Panc1 (cell line): ENCODE data around the gene BCLAF1. TPM values are rescaled to one million over a fixed set of nuclear protein-coding genes. Genes with fewer than 3 reads are reported as not detected.

Source experiments
- ATAC-seq: fragments of 200-7000 bp; cut with Tn5 transposase; 2 replicates; pipeline ENCODE4 v1.9.1; 2020; ENCODE audit warnings: mild to moderate bottlenecking, moderate library complexity
- BruUV-seq: library from RNA; stranded (reverse); fragments of 400-500 nt; replicated peaks from 2 replicates; lab custom pipeline; 2021; lab: Mats Ljungman, UMichigan
- CTCF ChIA-PET: fragments of 300-600 bp; sonication (Branson Sonifier 250); formaldehyde crosslinking; loops from one replicate; lab custom pipeline; 2022; ENCODE audit warnings: antibody characterized with exemption; lab: Charles Lee
- POLR2A ChIA-PET: fragments of 300-600 bp; sonication (Branson Sonifier 250); formaldehyde crosslinking; loops from one replicate; lab custom pipeline; 2022; ENCODE audit warnings: antibody characterized with exemption; lab: Charles Lee
- DNase-seq: peaks from one replicate; pipeline ENCODE4 v3.0.0-alpha.2; 2010; ENCODE audit warnings: low read depth, low spot score
- H3K27ac ChIP-seq: 2 replicates; pipeline ENCODE4 v1.5.1; 2011; ENCODE audit warnings: mild to moderate bottlenecking, low read length, inconsistent platforms
- H3K27me3 ChIP-seq: fragments of 200-500 bp; sonication (Bioruptor generic); 2 replicates; pipeline ENCODE4 v1.6.0; 2014; ENCODE audit warnings: low read length, inconsistent platforms; ENCODE audit not compliant: control insufficient read depth, insufficient read depth
- H3K36me3 ChIP-seq: fragments of 200-500 bp; sonication (Bioruptor generic); 2 replicates; pipeline ENCODE4 v1.5.1; 2014; ENCODE audit warnings: inconsistent platforms, mild to moderate bottlenecking, low read length, moderate library complexity; ENCODE audit not compliant: control insufficient read depth, insufficient read depth
- H3K4me1 ChIP-seq: 2 replicates; pipeline ENCODE4 v1.5.1; 2011; ENCODE audit warnings: inconsistent platforms, mild to moderate bottlenecking, low read length, moderate library complexity; ENCODE audit not compliant: control insufficient read depth, insufficient read depth
- H3K4me3 ChIP-seq, 2 experiments: 2 replicates each; pipeline ENCODE4 v1.5.1; 2011 to 2012; ENCODE audit warnings: low read depth in 2 of 2, low read length in 2 of 2, mild to moderate bottlenecking in 2 of 2, inconsistent platforms in 1 of 2, moderate library complexity in 1 of 2
- H3K9me3 ChIP-seq: fragments of 200-500 bp; sonication (Bioruptor generic); 2 replicates; pipeline ENCODE4 v1.5.1; 2014; ENCODE audit warnings: low read depth, mild to moderate bottlenecking, inconsistent platforms, low read length, moderate library complexity; ENCODE audit not compliant: control insufficient read depth, insufficient read depth
- CTCF ChIP-seq: fragments of 450-650 bp; IDR thresholded peaks from 2 replicates; pipeline ENCODE4 v1.5.1; 2017; ENCODE audit warnings: mild to moderate bottlenecking
- POLR2AphosphoS5 ChIP-seq: IDR thresholded peaks from 2 replicates; pipeline ENCODE4 v1.6.1; 2012; ENCODE audit warnings: mild to moderate bottlenecking, low read depth, low read length, moderate library complexity
- SIN3A ChIP-seq: IDR thresholded peaks from 2 replicates; pipeline ENCODE4 v1.6.1; 2012; ENCODE audit warnings: low read depth, mild to moderate bottlenecking, low read length, moderate library complexity, borderline replicate concordance; ENCODE audit not compliant: insufficient read depth
- TCF7L2 ChIP-seq: IDR thresholded peaks from 2 replicates; pipeline ENCODE4 v1.6.1; 2011; ENCODE audit warnings: mild to moderate bottlenecking, low read depth, low read length, inconsistent platforms
- in situ Hi-C: cut with HindIII; loops from 2 replicates; pipeline ENCODE4 v1.10.0; 2016; ENCODE audit warnings: low sequenced_read_pairs, low pct_unique_long_range_greater_than_20kb
- intact Hi-C: fragments of 100-400 bp; cut with micrococcal nuclease; formaldehyde crosslinking; loops from one replicate; pipeline ENCODE4 v1.10.0; 2022; ENCODE audit not compliant: unreplicated experiment
- total RNA-seq: library from RNA; stranded (reverse); gene quantifications from one replicate; pipeline ENCODE4 v1.2.1, GENCODE V29; 2021; ENCODE audit not compliant: unreplicated experiment
- TF ChIP-seq, protein P1 (sequence below), 2 experiments: IDR thresholded peaks; 2 replicates each; pipeline ENCODE4 v1.6.1; 2011 to 2012; ENCODE audit warnings: low read depth in 2 of 2, control low read depth in 1 of 2, low read length in 1 of 2, mild to moderate bottlenecking in 1 of 2, moderate library complexity in 1 of 2; ENCODE audit not compliant: insufficient read depth in 1 of 2

BCLAF1 gene
- total RNA-seq, 1 experiment from 2014 or later, result 151 TPM

GRCh38 chr6:136249811-136250685 lies 39.6 kb downstream of the BCLAF1 start, which contains the start of gene MTFR2:
TSS of gene MTFR2 (minus strand) at chr6:136250311. CDS start at chr6:136249099, 1,212 bp downstream.
- CTCF ChIA-PET, result no interaction called here
- POLR2A ChIA-PET, result no interaction called here
- Histone ChIP-seq H3K36me3 (no peaks in the 10 kb centered on the region; the same call in 1 of the 2 replicates), H3K27ac (peak within 1 kb of the TSS; percentile 92), H3K4me1 (peaks cover 17% of the 10 kb centered on the region), H3K9me3 (no peaks in the 10 kb centered on the region), H3K27me3 (no peaks in the 10 kb centered on the region), H3K4me3 (peak within 1 kb of the TSS; percentile 83 to 93)
- in situ Hi-C loops, result no loop called here
- DNase-seq, result peak; percentile 97
- ATAC-seq, result peak; percentile 95
- TF ChIP-seq TCF7L2 (no peak), CTCF (no peak), SIN3A (peak; percentile 100), POLR2AphosphoS5 (peak; percentile 83)
- TF ChIP-seq, protein P1, sequence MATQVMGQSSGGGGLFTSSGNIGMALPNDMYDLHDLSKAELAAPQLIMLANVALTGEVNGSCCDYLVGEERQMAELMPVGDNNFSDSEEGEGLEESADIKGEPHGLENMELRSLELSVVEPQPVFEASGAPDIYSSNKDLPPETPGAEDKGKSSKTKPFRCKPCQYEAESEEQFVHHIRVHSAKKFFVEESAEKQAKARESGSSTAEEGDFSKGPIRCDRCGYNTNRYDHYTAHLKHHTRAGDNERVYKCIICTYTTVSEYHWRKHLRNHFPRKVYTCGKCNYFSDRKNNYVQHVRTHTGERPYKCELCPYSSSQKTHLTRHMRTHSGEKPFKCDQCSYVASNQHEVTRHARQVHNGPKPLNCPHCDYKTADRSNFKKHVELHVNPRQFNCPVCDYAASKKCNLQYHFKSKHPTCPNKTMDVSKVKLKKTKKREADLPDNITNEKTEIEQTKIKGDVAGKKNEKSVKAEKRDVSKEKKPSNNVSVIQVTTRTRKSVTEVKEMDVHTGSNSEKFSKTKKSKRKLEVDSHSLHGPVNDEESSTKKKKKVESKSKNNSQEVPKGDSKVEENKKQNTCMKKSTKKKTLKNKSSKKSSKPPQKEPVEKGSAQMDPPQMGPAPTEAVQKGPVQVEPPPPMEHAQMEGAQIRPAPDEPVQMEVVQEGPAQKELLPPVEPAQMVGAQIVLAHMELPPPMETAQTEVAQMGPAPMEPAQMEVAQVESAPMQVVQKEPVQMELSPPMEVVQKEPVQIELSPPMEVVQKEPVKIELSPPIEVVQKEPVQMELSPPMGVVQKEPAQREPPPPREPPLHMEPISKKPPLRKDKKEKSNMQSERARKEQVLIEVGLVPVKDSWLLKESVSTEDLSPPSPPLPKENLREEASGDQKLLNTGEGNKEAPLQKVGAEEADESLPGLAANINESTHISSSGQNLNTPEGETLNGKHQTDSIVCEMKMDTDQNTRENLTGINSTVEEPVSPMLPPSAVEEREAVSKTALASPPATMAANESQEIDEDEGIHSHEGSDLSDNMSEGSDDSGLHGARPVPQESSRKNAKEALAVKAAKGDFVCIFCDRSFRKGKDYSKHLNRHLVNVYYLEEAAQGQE (IDR thresholded peaks at IDR 0.05; ENCODE audit: insufficient read depth in 1 of 2, low read depth in 2 of 2, low read length in 1 of 2), result no peak
- intact Hi-C loops, result loop anchor here (5.0 kb wide), 1 partner anchor 67 kb away; no protein-coding TSS in a partner anchor
- TSS peak; percentile 46 for BruUV-seq

DNA sequence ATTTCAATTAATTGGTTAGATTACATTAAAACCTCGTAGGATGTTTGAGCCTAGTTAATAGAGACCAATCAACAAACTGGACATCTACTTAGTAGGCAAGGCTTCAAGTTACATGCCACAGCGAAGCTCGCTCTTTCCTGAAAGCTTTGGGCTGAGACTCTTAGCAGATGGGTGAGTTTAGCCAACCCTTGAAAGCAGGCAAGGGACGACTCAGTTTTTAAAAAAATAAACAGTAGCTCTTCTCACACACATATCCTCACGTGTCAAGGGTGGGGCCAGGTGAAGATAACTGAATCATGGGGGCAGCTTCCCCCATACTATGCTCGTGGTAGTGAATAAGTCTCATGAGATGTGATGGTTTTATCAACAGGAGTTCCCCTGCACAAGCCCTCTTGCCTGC lies 40.3 kb downstream of the BCLAF1 start:
- no TSS peak for BruUV-seq
- ChIA-PET POLR2A (no interaction called here), CTCF (no interaction called here)
- DNase-seq (no peak), ATAC-seq (no peak)
- intact Hi-C loops (no loop called here), in situ Hi-C loops (no loop called here)
- no peaks in the 10 kb centered on the region for H3K9me3 ChIP-seq
- H3K27ac ChIP-seq, result peak overlapping the region; percentile 92
- TF ChIP-seq SIN3A, result no peak
- TF ChIP-seq, protein P1 (IDR thresholded peaks at IDR 0.05; ENCODE audit: insufficient read depth in 1 of 2, low read depth in 2 of 2, low read length in 1 of 2), result no peak
- TF ChIP-seq TCF7L2, result no peak
- TF ChIP-seq CTCF, result no peak
- no peak for TF ChIP-seq POLR2AphosphoS5
- peak overlapping the region; percentile 83 to 93 for H3K4me3 ChIP-seq
- peaks cover under 1% of the 10 kb centered on the region for H3K36me3 ChIP-seq
- peaks cover 17% of the 10 kb centered on the region for H3K4me1 ChIP-seq
- H3K27me3 ChIP-seq, result no peaks in the 10 kb centered on the region
